Fibroblast of skin of left biceps (primary cell): ENCODE results near the gene KLK10.
"Not testable (repeated sequence)": the region's sequence is repeated elsewhere in the genome, so short reads cannot be mapped to it uniquely, and the experiment has no call there.

ENCODE experiments used
- DNase-seq, 2 experiments: peaks; one replicate each; pipeline ENCODE4 v3.0.0-alpha.2; 2013; ENCODE audit warnings: low read depth in 2 of 2

Gene KLK10

DNA sequence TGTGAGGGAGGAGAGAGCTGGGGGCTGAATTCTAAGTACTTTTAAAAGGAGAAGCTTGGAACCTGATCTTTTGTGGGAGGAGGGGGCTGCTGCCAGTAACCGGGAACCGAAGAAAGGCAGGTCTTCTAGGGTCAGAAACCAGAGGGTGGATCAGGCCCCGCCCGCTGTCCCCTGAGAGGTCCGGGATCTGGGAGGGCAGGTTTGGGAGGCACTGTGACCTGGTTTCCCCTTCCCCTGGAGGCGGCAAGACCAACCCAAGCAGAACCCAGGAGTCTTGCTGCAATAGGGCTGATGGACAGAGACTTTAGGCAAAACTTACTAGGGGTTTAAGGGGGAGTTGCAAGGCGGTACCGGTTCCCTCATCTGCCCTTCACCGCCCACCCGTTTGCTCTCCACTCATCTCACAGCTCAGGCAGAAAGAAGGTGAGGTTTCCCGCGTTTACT is 17.4 kb downstream of the KLK10 start:
- DNase-seq = no peak

DNA sequence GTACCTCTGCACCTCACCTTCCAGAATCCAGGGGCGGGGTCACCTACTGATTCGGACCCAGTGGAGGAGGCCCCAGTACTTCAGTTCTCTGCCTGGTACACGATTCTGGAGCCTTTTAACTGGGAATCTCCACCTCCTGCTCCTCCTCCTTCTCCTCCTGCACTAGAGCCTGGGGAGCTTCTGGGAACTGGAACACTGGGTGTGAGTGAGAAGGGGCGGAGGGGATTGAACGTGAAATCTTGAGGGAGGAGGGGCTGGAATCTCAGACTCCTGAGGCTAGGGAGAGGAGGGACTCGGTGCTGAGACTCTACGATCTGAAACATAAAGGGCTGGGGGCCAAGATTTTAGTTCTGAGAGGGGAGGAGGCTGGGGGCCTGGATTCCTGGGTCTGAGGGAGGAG is 18.0 kb downstream of the KLK10 start, which contains the start of gene KLK8:
TSS of gene KLK8 (minus strand) at position 90 of the 400 bp plus-strand sequence. CDS start 437 bp downstream, outside the sequence.
- no peak for DNase-seq

DNA sequence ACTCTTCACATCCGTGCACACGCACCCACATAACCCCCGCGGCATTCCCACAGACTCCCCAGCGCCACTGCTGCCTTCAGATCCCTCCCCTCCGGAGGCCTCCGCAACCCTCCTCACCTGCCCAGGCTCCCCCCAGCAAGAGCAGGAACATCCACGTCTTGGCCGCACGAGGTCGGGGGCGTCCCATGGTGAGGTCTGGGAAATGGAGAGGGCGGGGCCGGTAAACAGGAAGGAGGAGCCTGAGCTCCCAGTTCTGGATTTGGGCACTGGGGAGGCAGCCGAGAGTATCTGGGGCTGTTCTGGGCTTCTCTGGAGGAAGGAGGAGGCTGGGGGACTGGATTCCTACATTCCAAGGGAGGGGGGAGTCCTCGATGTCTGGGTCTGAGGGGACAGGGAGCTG is 18.5 kb downstream of the KLK10 start:
- DNase-seq = no peak

DNA sequence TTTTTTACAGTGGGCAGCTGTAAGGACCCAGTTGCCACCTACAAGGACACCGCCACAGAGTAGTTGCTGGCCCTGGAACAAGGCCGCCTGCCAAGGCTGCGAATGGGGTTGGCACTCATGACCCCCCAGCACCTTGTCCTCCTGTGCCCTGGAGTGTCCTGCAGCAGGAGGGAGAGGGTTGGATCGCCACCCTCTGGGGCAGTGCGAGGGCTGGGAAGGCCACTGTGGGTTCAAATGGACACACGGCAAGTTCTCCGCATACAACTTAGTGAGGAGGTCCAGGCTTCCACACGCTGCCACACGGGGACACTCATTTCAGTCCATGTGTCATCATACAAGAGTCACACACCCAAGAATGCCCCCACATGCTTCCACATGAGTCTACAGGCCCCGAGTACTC is 19.1 kb downstream of the KLK10 start:
- no peak for DNase-seq

DNA sequence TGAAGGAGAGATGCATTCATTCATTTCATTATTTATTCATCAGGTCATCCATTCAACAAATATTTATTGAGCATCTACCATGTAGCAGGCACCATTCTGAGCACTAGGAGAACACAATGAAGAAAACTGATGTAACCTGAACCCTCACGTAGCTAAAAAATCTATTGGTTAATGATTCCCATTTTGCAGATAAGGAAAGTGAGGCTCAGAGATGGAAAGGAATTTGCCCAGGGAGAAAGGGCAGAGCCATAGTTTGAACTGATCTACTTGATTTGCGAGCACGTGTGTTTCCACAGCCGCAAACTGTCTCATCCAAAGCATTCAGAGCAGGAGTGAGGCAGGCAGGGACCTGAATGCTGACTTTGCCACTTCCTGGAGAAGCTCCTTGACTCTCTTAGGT is 20.8 kb downstream of the KLK10 start:
- DNase-seq = no peak

DNA sequence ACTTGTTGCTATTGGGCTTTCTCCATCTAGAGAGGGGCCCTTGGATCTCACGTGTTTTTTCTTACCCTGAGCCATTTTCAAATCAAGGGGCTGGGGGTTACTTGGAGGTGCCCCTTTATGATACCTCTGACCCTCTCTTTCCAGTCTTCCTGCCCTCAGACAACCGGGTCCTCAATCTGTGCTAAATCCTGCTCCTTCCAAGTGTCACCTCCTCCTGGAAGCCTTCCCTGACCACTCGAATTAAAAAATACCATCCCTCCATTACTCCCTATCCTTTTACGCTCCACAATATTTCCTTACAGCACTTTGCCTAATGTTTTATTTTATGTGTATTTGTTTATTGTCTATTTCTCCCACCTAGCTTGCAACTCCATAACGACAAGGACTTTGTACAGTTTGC is 21.4 kb downstream of the KLK10 start:
- no peak for DNase-seq

DNA sequence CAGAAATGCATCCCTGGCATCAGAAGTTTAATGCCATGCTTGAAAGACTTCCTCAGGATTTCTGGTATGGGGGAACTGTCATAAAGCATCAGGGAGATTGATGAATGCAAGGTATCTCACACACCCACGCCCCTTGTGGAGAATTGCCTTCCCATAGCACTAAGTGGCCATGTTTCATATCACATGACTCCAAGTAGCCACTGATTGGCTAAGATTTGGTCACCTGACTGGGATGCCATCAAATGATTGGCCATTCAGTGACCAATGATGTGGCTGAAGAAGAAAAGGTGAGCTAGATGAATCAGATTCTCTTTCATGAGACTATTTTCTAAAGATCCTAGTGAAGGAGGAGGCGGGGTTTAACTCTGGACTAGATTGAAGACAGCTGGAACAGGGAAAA is 25.4 kb downstream of the KLK10 start:
- no peak for DNase-seq

DNA sequence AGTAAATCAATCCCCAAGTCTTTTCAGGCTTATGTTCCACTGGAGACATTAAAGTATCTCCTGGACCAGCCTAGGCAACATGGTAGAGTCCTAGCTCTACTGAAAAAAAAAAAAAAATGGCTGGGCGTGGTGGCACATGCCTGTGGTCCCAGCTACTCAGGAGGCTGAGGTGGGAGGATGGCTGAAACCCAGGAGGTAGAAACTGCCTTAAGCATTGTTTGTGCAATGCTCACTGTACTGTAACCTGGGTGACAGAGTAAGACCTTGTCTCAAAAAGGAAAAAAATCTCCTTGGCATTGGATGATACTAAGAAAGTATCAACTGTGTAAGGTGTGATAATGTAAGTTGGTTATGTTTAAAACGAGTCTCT is 26.9 kb downstream of the KLK10 start:
- no peak for DNase-seq

DNA sequence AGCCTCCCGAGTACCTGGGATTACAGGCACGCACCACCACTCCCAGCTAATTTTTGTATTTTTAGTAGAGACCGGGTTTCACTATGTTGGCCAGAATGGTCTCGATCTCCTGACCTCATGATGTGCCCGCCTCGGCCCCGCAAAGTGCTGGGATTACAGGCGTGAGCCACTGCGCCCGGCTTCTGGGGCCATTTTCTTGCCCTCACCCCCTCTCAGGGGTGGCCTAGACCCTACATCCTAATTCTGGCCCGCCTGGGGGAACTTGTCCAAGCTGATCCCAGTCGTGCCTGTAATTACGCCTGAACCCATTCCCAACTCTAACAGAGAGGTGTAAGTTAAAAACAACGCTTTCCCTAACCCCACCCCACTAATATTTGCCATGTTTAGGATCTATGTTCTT is 35.1 kb downstream of the KLK10 start:
- DNase-seq = not testable (repeated sequence)

DNA sequence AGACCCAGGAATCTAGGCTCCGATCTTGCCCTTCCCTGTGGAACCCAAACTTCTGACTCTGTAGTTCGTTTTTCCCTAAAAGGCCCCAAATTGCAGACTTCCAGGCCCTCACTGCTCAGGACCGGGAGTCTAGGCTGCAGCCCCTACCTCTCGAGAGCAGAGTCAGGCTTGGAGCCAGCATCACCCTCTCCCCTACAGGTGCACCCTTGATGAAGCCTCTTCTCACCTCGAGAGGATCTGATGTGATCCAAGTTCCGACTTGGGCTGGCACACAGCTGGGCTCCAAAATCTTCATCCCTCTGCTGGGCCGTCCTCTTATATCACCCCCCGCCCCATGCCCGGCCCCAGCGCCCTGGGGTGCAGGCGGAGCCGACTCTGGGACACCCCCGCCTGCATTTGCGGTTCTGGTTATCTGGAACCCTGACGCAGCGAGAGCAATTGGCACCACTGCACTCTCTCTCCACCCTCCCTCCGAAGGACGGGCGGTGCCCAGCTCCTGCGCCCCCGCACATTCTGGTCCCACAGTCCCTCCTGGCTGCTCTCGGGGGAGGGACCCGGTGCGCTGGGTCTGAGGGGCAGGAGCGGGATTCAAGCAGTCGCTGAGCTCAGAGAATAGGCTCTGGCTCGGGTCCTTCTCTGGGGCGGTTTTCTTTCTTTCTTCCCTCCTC is 35.8 kb downstream of the KLK10 start, which contains the start of gene KLK7:
TSS of gene KLK7 (minus strand) at position 293 of the 668 bp plus-strand sequence. CDS start 1,518 bp downstream, outside the sequence.
- DNase-seq = no peak

DNA sequence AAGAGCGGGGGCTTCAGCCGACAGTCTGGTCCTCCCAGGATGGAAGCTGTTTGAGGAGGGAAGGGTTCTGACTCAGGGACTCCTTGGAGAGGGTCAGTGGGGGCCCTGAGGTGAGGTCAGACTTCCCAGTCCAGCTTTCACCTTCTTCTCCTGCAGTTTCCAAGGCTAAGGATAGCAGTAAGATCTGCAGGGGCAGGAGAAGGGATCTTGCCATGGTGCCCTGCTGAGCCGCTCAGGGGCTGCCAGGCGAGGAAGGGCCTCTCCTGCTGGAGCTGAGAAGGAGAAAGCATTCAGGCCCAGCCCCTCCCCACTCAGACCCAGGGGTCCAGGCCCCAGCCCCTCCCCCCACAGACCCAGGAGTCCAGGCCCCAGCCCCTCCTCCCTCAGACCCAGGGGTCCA is 37.3 kb downstream of the KLK10 start:
- DNase-seq = no peak

DNA sequence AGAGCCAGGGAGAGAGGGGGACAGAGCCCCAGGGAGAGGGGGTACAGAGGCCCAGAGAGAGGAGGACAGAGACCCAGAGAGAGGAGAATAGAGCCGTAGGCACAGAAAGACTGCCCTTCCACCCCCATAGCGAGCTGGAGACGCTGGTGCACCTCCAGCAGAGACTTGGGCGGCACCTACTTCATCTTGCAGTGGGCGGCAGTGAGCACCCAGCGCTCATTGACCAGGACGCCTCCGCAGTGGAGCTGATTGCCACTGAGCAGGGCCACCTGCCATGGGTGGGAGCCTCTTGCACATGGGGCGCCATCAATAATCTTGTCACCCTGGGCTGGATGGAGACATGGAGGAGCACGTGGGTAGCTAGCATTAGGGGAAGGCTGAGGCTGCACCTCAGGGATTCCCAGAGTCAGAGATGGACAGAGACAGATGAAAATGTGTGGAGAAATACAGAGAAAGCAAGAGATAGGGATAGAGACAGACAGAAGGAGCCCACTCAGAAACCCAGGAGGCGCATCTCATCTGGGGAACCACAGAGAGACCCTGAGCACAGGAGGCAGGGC is 37.8 kb downstream of the KLK10 start:
- no peak for DNase-seq

DNA sequence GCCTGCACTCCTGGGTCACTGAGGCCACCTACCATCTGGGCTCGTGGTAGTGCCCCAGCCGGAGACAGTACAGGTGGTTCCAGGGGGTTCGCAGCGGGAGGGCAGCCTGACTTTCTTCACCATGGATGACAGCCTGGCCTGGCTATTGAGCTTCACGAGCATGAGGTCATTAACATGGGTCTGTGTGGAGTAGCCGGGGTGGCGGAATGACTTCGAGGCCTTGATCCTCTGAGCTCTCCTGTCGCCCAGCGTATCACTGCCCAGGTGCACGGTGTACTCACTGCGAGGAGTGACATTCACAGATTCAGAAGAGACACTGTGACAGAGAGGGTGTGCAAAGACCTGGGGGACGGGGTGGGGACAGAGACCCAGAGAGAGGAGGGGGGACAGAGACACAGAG is 39.3 kb downstream of the KLK10 start:
- no peak for DNase-seq

DNA sequence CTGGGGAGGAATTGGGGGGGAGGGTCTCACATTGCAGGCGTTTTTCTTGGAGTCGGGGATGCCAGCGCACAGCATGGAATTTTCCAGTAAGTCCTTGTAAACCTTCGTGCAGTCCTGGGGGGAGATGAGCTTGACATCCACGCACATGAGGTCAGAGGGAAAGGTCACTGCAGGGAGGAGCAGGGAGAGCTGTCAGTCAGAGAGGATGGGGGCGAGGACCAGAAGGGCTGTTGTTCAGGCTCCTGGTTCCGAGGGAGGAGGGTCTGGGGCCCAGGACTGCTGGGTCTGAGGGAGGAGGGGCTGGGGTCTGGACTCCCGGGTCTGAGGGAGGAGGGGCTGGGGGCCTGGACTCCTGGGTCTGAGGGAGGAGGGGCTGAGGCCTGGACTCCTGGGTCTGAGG is 39.8 kb downstream of the KLK10 start:
- no peak for DNase-seq

DNA sequence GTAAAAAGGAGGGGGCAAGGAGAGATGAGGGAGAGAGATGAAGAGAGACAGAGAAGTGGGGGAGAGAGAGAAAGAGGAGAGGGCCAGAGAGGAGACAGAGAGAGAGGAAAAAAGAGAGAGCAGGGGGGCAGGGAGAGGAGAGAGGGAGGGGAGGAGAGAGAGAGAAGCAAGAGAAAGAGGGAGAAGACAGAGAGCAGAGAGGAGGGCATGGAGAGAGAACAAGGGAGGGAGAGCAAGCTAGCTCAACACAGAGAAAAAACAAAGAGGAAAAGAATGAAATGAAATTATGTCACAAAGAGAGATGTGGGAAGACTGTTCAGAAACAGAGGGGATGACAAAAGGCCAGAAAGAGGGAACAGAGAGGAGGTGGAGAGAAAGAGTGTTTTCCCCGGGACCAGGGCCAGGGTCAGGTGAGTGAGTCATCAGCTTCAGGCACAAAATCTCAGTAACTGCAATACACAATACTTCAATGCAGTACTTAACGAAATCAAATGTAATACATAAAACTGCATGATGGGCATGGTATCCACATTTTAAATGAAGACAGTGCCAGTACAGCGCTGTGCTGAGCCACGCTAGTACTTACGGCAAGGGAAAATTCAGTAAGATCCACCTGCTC is 40.6 kb downstream of the KLK10 start:
- DNase-seq = no peak

DNA sequence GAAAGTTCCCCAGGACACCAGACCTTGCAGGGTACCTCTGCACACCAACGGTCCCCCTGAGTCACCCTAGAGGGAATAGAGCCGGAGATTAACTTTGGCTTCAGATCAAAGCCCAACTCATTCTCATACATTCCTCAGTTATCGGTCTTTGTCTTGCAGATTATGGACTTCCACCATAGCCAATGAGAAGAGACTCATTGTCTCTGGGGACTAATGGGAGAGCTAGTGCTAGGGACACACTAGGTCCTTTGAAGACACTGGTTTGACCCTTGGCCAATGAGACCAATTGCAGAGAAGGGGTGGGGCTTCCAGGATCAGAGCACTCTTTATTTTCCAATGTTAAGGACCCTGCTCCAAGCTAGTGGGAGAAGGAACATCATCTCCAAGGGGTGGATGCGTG is 41.9 kb downstream of the KLK10 start:
- DNase-seq = no peak

DNA sequence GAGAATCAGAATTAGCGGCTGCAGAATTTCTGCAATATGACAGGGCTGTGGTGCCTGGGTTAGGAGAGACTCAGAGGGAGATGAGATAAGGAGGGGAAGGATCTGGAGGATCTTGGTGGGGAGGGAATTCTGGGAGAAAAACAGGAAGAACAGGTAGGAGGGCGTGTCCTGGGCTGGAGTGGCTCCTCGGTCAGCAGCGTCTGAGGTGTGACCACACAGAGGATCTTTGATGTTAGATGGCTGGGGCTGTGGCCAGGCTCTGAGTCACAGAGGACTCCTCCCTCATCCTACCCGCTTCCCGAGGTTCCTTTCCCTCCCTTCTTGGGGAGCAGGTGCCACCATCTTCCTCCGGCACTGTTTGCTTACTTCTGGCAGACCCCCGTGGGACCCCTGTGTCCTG is 43.7 kb downstream of the KLK10 start:
- DNase-seq = no peak

DNA sequence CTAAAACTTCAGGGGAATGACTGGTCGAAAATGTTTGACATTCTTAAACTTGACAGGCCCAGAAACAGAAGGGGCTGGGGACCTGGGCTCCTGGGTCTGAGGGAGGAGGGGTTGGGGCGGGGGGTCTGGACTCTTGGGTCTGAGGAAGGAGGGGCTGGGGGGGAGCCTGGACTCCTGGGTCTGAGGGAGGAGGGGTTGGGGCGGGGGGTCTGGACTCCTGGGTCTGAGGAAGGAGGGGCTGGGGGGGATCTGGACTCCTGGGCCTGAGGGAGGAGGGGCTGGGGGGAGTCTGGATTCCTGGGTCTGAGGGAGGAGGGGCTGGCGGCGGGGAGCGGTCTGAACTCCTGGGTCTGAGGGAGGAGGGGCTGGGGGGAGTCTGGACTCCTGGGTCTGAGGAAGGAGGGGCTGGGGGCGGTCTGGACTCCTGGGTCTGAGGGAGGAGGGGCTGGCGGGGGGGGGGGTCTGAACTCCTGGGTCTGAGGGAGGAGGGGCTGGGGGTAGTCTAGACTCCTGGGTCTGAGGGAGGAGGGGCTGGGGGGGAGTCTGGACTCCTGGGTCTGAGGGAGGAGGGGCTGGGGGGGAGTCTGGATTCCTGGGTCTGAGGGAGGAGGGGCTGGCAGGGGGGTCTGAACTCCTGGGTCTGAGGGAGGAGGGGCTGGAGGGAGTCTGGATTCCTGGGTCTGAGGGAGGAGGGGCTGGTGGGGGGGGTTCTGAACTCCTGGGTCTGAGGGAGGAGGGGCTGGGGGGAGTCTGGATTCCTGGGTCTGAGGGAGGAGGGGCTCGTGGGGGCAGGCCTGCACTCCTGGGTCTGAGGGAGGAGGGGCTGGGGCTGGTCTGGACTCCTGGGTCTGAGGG is 44.6 kb downstream of the KLK10 start:
- no peak for DNase-seq

DNA sequence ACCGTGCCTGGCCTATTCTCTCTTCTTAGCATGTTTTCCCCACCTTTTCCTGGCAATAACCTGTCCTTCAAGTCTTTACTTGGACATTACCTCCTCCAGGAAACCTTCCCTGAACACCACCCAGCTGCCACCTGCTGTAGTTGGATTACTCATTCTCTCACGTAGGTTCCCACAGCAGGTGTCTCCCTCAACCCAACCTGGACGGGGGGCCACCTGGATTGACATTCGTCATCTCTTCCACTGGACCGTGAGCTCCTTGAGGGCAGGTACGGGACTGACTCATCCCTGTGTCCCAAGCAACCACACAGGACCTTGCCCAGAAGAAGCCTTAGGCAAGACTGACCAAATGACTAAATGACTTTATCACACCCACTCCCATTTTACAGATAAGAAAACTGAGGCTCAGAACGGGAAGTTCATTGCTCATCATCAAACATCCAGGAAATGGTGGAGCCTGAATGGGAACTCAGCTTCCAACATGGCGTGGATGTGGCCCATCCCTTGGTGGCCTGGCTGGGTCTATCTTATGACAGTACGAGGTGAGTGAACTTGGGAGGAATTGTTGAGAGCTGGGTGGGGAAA is 46.6 kb downstream of the KLK10 start:
- no peak for DNase-seq

DNA sequence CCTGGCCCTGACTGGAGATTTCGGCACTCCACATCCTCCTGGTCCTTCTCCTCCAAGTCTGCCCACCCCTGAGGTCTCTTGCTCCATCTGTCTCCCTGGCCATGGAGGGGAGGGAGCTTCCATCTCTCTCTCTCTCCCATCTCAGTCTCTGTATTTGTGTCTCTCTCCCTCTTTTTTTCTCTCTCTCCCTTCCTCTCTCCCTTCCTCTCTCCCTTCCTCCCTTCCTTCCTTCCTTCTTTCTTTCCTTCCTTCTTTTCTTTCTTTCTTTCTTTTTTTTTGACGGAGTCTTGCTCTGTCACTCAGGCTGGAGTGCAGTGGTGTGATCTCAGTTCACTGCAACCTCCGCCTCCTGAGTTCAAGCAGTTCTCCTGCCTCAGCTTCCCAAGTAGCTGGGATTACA is 49.7 kb downstream of the KLK10 start:
- not testable (repeated sequence) for DNase-seq

DNA sequence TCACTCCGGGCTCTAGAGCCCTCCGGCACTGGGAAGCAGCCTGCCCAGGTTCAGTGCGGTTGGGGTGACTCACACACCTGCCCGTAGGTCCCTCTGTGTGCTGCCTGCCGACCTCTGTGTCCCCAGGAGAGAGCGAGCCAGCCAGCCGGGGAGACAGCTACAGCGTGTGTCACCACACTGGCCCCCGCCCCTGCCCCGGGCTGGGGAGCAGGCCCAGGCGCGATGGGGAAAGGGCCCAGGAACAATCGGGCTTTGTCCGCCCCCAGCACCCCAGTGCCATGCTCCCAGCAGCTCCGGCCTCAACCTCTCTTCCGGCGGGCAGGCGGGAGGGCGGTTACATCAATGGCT is 50.1 kb downstream of the KLK10 start, which contains the start of gene KLK6:
TSS of gene KLK6 (minus strand) at position 179 of the 348 bp plus-strand sequence. CDS start 1,487 bp downstream, outside the sequence.
- no peak for DNase-seq
